A549 (cell line): ENCODE measurements around the gene MT1A. TPM values are rescaled to one million over a fixed set of nuclear protein-coding genes. Genes with fewer than 3 reads are reported as not detected.
A peak's percentile ranks its signal among the peaks of the same experiment; 100 is the strongest.

ENCODE experiments used
- ATAC-seq, 2 experiments: fragments of 200-7000 bp in 1 of 2; fragments of >200 bp in 1 of 2; cut with Nextera tagmentation in 1 of 2; cut with Tn5 transposase in 1 of 2; 3 replicates each; pipeline versions ENCODE4 v1.8.0 to v1.9.1; 2018 to 2020; ENCODE audit warnings: mild to moderate bottlenecking in 1 of 2, moderate library complexity in 1 of 2
- CTCF ChIA-PET: fragments of 300-600 bp; sonication (Branson Sonifier 250); formaldehyde crosslinking; extraction: SDS; loops from one replicate; lab custom pipeline; 2021; ENCODE audit warnings: antibody characterized with exemption, inconsistent platforms; lab: Yijun Ruan, JAX
- POLR2A ChIA-PET: fragments of 350-600 bp; formaldehyde crosslinking; extraction: SDS; loops from one replicate; lab custom pipeline; 2021; ENCODE audit warnings: antibody characterized with exemption, inconsistent platforms; lab: Yijun Ruan, JAX
- DNase-seq, 2 experiments: peaks; one replicate each; pipeline versions ENCODE4 v3.0.0 to v3.0.0-alpha.2; 2011 to 2016; ENCODE audit warnings: low read depth in 1 of 2, low spot score in 1 of 2
- FAIRE-seq: peaks from 2 replicates; lab custom pipeline; 2011; peaks lifted over from hg19 to GRCh38; lab: Jason Lieb, UNC
- H3K27ac ChIP-seq, 2 experiments: fragments of >200 bp; sonication (Bioruptor Twin); formaldehyde crosslinking; 3 replicates each; pipeline ENCODE4 v1.5.1; 2016 to 2017
- H3K4me1 ChIP-seq: fragments of >200 bp; sonication (Bioruptor Twin); formaldehyde crosslinking; 3 replicates; pipeline ENCODE4 v1.6.1; 2016
- H3K4me2 ChIP-seq: fragments of >200 bp; sonication (Bioruptor Twin); formaldehyde crosslinking; 3 replicates; pipeline ENCODE4 v1.6.1; 2016
- H3K4me3 ChIP-seq: fragments of >200 bp; sonication (Bioruptor Twin); formaldehyde crosslinking; 3 replicates; pipeline ENCODE4 v1.5.1; 2016
- H3K9me3 ChIP-seq: fragments of >200 bp; sonication (Bioruptor Twin); formaldehyde crosslinking; 3 replicates; pipeline ENCODE4 v1.6.1; 2016
- BHLHE40 ChIP-seq: IDR thresholded peaks from 2 replicates; pipeline ENCODE4 v1.6.1; 2012; ENCODE audit warnings: low read depth, low read length, inconsistent platforms
- CBX8 ChIP-seq: fragments of 200-600 bp; sonication (generic); IDR thresholded peaks from 2 replicates; pipeline ENCODE4 v1.6.1; 2016
- FOXS1 ChIP-seq: fragments of 250-450 bp; sonication (Bioruptor Pico); IDR thresholded peaks from 2 replicates; pipeline ENCODE4 v1.5.0; 2020; ENCODE audit warnings: mild to moderate bottlenecking, moderate library complexity
- GATA3 ChIP-seq: IDR thresholded peaks from 2 replicates; pipeline ENCODE4 v1.6.1; 2012; ENCODE audit warnings: borderline replicate concordance
- NFE2L2 ChIP-seq: fragments of 150-350 bp; conservative IDR thresholded peaks from 2 replicates; pipeline ENCODE4 v1.6.1; 2014; ENCODE audit warnings: low read length
- RFX5 ChIP-seq: fragments of 450-650 bp; IDR thresholded peaks from 2 replicates; pipeline ENCODE4 v1.7.1; 2014; ENCODE audit warnings: antibody characterized with exemption, mild to moderate bottlenecking, moderate library complexity
- RNF2 ChIP-seq: fragments of 200-600 bp; sonication (generic); IDR thresholded peaks from 2 replicates; pipeline ENCODE4 v1.6.1; 2016; ENCODE audit warnings: low read depth, mild to moderate bottlenecking, antibody characterized with exemption, moderate library complexity, borderline replicate concordance
- SMC3 ChIP-seq: fragments of >200 bp; sonication (Bioruptor Twin); formaldehyde crosslinking; IDR thresholded peaks from 3 replicates; pipeline ENCODE4 v1.6.1; 2018; ENCODE audit warnings: inconsistent platforms
- SREBF2 ChIP-seq: fragments of 450-650 bp; IDR thresholded peaks from 2 replicates; pipeline ENCODE4 v1.6.1; 2014; ENCODE audit warnings: mild to moderate bottlenecking, moderate library complexity
- ZC3H11A ChIP-seq: fragments of 450-650 bp; IDR thresholded peaks from 2 replicates; pipeline ENCODE4 v1.6.1; 2014; ENCODE audit warnings: antibody characterized with exemption, mild to moderate bottlenecking
- ZFP36 ChIP-seq: fragments of 450-650 bp; IDR thresholded peaks from 2 replicates; pipeline ENCODE4 v1.6.1; 2014; ENCODE audit warnings: borderline replicate concordance; ENCODE audit not compliant: partially characterized antibody
- WGBS: methylation state at CpG from one replicate; pipeline ENCODE4 v1.1.6; 2017; ENCODE audit errors: missing lambda C conversion rate; 5-methylcytosine and 5-hydroxymethylcytosine counted together
- polyA plus RNA-seq, 4 experiments: library from polyadenylated mRNA; depleted of rRNA in 3 of 4; stranded (reverse); fragments of >200 nt; fragmentation: RNase III in 1 of 4; extraction: RNeasy Plus Mini Kit Qiagen cat#74134 plus additional on column Dnase treatment in 1 of 4; gene quantifications; 2 replicates in 3 of 4; 3 replicates in 1 of 4; pipeline ENCODE4 v1.2.3, GENCODE V29; 2011 to 2017
- TF ChIP-seq, protein P1 (sequence below): fragments of >200 bp; sonication (Bioruptor Twin); formaldehyde crosslinking; IDR thresholded peaks from 2 replicates; pipeline ENCODE4 v1.6.1; 2016
- TF ChIP-seq, protein P2 (sequence below): fragments of 200-600 bp; sonication (generic); IDR thresholded peaks from 2 replicates; pipeline ENCODE4 v1.6.1; 2016; ENCODE audit warnings: antibody characterized with exemption, mild to moderate bottlenecking, moderate library complexity
- TF ChIP-seq, protein P3 (sequence below): IDR thresholded peaks from 2 replicates; pipeline ENCODE4 v1.6.1; 2012
- TF ChIP-seq, protein P4 (sequence below): fragments of 250-450 bp; sonication (Bioruptor Pico); IDR thresholded peaks from 2 replicates; pipeline ENCODE4 v1.5.0; 2021; ENCODE audit warnings: mild to moderate bottlenecking, moderate library complexity, borderline replicate concordance
- TF ChIP-seq, protein P5 (sequence below): IDR thresholded peaks from 2 replicates; pipeline ENCODE4 v1.6.1; 2012

MT1A gene
- polyA plus RNA-seq, 2 of the 4 experiments (the other 2 are of a cell fraction): 5.3 to 12.8 TPM

DNA sequence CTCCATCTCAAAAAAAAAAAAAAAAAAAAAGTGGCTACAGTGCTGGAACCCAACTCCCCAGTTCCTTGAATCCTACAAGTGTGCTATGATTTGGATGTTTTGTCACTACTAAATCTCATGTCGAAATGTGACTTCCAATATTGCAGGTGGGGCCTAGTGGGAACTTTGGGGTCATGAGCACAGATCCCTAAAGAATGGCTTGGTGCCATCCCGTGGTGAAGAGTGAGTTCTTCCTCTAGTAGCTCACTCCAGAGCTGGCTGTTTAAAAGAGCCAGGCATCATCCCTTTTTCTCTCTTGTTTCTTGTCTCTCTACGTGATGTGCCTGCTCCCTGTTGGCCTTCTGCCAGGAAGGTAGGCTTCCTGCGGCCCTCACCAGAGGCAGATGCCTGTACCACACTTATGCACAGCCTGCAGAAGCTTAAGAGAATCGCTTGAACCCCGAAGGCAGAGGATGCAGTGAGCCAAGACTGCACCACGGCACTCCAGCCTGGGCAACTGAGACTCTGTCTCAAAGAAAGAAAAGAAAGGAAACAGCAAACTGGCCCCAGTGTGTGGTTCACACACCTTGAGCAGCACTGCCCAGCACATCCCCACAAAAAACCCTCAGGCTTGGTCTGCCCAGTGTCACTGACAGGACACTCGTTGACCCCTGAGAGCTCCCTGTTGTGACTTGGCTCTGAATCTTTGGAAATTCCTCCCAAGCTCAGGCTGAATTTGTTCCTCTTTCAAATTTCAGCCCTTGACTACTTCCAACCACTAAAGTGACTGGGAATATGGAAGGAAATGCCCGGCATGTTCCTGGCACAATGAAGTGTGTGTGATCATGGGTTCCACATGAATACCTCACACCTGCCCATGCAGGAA lies 9.7 kb upstream of the MT1A start:
- Histone ChIP-seq H3K4me1 (peaks cover 14% of the 10 kb centered on the region), H3K4me3 (no peak overlapping the region), H3K9me3 (no peaks in the 10 kb centered on the region), H3K4me2 (no peak overlapping the region), H3K27ac (peak overlapping the region in 1 of 2 experiments; percentile 86; a peak in 3 of 6 replicates)
- CTCF ChIA-PET: interaction anchor here (1.1 to 1.7 kb wide), 3 partner anchors 11 to 115 kb away, joined by 3 to 5 read pairs (median 5); no protein-coding TSS in a partner anchor
- FAIRE-seq (no peak), DNase-seq (no peak), ATAC-seq (no peak)
- 75% methylated on average over 9 of the region's 9 CpGs for WGBS
- POLR2A ChIA-PET: interaction anchor here (0.7 kb wide), 1 partner anchor 20 kb away, joined by 3 read pairs; the partner anchor contains the start of gene MT2A
- TF ChIP-seq RNF2 (no peak), ZFP36 (no peak)

DNA sequence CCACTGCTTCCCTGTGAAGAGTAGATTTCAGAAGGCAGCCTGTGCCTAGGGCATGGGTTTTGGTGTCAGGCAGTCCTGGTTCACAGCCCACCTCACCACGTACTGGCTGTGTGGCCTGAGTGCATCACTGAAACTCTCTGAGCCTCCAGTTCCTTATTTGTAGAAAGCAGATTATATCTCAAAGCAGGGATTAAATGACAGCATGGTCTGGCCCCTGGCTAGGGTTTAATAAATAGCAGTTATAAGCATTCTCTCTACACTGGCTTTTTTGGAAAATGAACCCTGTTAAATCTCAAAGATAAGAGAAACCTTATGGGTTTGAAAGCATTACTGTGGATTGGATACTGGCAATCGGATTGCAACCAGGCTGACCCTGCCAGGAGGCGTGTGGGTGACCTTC lies 8.9 kb upstream of the MT1A start:
- CTCF ChIA-PET: interaction anchor here (1.4 to 2.6 kb wide), 4 partner anchors 13 to 116 kb away, joined by 4 to 16 read pairs (median 5); no protein-coding TSS in a partner anchor
- POLR2A ChIA-PET: no interaction called here
- Histone ChIP-seq H3K9me3 (no peaks in the 10 kb centered on the region), H3K4me2 (no peak overlapping the region), H3K4me1 (peaks cover 14% of the 10 kb centered on the region), H3K27ac (no peak overlapping the region), H3K4me3 (no peak overlapping the region)
- DNase-seq (no peak), ATAC-seq (no peak), FAIRE-seq (no peak)
- no peak for TF ChIP-seq GATA3
- no peak for TF ChIP-seq BHLHE40
- TF ChIP-seq ZC3H11A: no peak
- TF ChIP-seq SMC3: no peak
- TF ChIP-seq, protein P1, sequence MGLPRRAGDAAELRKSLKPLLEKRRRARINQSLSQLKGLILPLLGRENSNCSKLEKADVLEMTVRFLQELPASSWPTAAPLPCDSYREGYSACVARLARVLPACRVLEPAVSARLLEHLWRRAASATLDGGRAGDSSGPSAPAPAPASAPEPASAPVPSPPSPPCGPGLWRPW: no peak
- TF ChIP-seq FOXS1 (CRISPR knock-in tag): no peak
- TF ChIP-seq, protein P2, sequence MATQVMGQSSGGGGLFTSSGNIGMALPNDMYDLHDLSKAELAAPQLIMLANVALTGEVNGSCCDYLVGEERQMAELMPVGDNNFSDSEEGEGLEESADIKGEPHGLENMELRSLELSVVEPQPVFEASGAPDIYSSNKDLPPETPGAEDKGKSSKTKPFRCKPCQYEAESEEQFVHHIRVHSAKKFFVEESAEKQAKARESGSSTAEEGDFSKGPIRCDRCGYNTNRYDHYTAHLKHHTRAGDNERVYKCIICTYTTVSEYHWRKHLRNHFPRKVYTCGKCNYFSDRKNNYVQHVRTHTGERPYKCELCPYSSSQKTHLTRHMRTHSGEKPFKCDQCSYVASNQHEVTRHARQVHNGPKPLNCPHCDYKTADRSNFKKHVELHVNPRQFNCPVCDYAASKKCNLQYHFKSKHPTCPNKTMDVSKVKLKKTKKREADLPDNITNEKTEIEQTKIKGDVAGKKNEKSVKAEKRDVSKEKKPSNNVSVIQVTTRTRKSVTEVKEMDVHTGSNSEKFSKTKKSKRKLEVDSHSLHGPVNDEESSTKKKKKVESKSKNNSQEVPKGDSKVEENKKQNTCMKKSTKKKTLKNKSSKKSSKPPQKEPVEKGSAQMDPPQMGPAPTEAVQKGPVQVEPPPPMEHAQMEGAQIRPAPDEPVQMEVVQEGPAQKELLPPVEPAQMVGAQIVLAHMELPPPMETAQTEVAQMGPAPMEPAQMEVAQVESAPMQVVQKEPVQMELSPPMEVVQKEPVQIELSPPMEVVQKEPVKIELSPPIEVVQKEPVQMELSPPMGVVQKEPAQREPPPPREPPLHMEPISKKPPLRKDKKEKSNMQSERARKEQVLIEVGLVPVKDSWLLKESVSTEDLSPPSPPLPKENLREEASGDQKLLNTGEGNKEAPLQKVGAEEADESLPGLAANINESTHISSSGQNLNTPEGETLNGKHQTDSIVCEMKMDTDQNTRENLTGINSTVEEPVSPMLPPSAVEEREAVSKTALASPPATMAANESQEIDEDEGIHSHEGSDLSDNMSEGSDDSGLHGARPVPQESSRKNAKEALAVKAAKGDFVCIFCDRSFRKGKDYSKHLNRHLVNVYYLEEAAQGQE: no peak
- TF ChIP-seq, protein P3, sequence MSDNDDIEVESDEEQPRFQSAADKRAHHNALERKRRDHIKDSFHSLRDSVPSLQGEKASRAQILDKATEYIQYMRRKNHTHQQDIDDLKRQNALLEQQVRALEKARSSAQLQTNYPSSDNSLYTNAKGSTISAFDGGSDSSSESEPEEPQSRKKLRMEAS: no peak
- no peak for TF ChIP-seq SREBF2
- no peak for TF ChIP-seq RFX5
- TF ChIP-seq, protein P4, sequence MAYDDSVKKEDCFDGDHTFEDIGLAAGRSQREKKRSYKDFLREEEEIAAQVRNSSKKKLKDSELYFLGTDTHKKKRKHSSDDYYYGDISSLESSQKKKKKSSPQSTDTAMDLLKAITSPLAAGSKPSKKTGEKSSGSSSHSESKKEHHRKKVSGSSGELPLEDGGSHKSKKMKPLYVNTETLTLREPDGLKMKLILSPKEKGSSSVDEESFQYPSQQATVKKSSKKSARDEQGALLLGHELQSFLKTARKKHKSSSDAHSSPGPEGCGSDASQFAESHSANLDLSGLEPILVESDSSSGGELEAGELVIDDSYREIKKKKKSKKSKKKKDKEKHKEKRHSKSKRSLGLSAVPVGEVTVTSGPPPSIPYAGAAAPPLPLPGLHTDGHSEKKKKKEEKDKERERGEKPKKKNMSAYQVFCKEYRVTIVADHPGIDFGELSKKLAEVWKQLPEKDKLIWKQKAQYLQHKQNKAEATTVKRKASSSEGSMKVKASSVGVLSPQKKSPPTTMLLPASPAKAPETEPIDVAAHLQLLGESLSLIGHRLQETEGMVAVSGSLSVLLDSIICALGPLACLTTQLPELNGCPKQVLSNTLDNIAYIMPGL: no peak
- no peak for TF ChIP-seq NFE2L2
- TF ChIP-seq CBX8: no peak
- TF ChIP-seq, protein P5, sequence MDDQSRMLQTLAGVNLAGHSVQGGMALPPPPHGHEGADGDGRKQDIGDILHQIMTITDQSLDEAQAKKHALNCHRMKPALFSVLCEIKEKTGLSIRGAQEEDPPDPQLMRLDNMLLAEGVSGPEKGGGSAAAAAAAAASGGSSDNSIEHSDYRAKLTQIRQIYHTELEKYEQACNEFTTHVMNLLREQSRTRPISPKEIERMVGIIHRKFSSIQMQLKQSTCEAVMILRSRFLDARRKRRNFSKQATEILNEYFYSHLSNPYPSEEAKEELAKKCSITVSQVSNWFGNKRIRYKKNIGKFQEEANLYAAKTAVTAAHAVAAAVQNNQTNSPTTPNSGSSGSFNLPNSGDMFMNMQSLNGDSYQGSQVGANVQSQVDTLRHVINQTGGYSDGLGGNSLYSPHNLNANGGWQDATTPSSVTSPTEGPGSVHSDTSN: no peak
- WGBS: 67% methylated on average over 3 of the region's 3 CpGs
